GM13977 (cell line): ENCODE data around the gene MRAP.

Experiments
- DNase-seq: peaks from one replicate; pipeline ENCODE4 v3.0.0; 2012; ENCODE audit warnings: low spot score
- in situ Hi-C: fragments of 300-500 bp; cut with MboI; formaldehyde crosslinking; loops from one replicate; pipeline ENCODE4 v1.12.0; 2022; ENCODE audit warnings: low sequenced_read_pairs, low pct_unique_long_range_greater_than_20kb, mixed read lengths, inconsistent platforms; ENCODE audit not compliant: unreplicated experiment
- TF ChIP-seq, protein P1 (sequence below): IDR thresholded peaks from 2 replicates; pipeline ENCODE4 v1.5.1; 2012; ENCODE audit warnings: mild to moderate bottlenecking, control low read depth; ENCODE audit not compliant: insufficient read depth; ENCODE audit errors: extremely low read depth, missing control alignments

Gene MRAP

DNA sequence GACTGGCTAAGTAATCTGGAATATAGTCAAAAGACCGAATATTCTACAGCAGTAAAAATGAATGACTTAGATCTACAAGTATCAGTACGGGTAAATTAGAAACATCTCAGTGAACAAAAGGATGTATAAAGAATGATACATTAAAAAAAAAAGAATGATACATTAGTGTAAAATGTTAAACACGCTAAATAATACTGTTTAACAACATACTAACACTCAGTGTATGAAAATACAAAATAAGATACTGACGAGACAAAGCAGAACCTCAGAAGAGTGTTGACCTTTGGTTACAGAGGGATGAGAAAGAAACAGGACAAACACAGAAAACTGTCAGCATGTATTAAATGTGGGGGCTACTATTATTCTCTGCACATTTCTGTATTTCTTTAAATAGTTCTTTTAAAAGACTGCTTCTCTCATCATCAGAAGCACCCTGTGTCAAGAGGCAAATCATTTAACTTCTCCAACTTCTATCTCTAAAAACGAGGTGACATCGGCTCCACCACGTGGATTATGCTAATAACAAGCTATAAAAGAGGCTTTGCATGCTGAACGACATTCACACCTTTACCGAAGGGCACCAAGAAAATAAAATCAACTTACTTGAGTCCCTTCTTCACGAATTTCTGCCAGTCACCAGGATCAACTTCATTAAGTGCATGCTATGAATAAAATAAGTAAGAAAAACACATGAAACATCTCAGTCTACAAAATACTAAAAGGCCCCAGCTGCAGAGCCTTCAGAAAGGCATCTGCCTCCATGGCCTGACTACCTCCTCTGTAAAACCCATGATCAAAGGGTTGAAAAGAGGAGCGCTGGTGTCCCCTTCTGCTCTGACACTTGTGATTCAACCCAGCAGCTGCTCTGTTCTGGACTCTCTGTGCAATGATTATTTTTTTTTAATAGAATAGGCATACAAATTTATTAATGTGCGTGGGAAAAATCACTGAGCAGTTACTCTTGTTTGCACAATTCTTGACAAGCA, 42.5 kb downstream of the MRAP start:
- DNase-seq: no peak
- in situ Hi-C loops: no loop called here
- TF ChIP-seq, protein P1, sequence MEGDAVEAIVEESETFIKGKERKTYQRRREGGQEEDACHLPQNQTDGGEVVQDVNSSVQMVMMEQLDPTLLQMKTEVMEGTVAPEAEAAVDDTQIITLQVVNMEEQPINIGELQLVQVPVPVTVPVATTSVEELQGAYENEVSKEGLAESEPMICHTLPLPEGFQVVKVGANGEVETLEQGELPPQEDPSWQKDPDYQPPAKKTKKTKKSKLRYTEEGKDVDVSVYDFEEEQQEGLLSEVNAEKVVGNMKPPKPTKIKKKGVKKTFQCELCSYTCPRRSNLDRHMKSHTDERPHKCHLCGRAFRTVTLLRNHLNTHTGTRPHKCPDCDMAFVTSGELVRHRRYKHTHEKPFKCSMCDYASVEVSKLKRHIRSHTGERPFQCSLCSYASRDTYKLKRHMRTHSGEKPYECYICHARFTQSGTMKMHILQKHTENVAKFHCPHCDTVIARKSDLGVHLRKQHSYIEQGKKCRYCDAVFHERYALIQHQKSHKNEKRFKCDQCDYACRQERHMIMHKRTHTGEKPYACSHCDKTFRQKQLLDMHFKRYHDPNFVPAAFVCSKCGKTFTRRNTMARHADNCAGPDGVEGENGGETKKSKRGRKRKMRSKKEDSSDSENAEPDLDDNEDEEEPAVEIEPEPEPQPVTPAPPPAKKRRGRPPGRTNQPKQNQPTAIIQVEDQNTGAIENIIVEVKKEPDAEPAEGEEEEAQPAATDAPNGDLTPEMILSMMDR: no peak

DNA sequence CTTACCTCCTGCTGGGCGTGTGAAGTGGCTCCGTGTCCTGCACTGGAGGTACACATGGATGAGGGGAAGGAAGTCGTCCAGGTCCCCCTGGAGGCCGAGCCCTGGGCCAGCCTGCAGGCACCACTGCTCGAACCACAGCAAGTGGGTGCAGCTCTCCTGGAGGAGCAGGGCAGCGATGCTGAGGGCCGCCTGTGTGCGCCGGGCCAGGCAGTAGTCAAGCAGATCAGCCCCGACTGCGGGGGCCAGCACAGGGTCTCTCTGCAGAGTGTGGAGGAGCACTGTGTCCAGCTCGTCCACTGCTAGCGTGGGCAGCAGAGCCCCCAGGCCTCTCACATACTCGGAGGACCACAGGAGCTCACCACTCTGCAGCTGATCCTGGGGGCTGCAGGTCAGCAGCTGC, 48.3 kb downstream of the MRAP start:
- TF ChIP-seq, protein P1: no peak
- no peak for DNase-seq
- in situ Hi-C loops: no loop called here

- no peak for DNase-seq
- in situ Hi-C loops: no loop called here
- TF ChIP-seq, protein P1: no peak
Measured at GRCh38 chr21:32347351-32347750, 48.7 kb downstream of the MRAP start.

DNA sequence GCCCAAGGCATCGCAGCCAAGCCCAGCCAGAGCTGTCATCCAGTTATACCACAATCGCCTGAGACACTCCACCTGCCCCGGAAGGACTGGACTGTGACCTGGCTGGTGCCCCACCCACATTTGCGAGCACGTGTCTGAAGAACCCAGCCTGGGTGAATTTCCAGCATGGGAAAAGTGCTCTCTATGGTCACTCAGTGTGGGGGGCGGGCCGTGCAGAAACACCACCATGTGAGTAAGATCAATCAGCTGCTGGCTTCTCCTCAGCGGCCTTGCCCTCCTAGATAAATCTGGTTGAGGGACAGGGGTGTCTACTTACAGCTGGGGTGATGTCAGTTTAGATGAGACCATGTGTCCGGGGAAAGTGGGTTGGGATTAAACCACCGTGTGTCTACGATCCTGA, 49.3 kb downstream of the MRAP start:
- no peak for DNase-seq
- TF ChIP-seq, protein P1: no peak
- in situ Hi-C loops: no loop called here

- in situ Hi-C loops: no loop called here
- DNase-seq: no peak
- TF ChIP-seq, protein P1: no peak
Measured at GRCh38 chr21:32348604-32349332, 50.1 kb downstream of the MRAP start.

- in situ Hi-C loops: no loop called here
- TF ChIP-seq, protein P1: no peak
- DNase-seq: peak; percentile 31
Measured at GRCh38 chr21:32349333-32349944, 50.8 kb downstream of the MRAP start.
